ENCODE results near the gene ELOVL1. TPM values are rescaled to one million over a fixed set of nuclear protein-coding genes. Genes with fewer than 3 reads are reported as not detected.
A peak's percentile ranks its signal among the peaks of the same experiment; 100 is the strongest.

ELOVL1 gene
- total and polyA plus RNA-seq, 2 of the 13 experiments (the other 11 are each of a cell fraction or from before 2014, with no cell fraction given), result 55.2 to 77.4 TPM

DNA sequence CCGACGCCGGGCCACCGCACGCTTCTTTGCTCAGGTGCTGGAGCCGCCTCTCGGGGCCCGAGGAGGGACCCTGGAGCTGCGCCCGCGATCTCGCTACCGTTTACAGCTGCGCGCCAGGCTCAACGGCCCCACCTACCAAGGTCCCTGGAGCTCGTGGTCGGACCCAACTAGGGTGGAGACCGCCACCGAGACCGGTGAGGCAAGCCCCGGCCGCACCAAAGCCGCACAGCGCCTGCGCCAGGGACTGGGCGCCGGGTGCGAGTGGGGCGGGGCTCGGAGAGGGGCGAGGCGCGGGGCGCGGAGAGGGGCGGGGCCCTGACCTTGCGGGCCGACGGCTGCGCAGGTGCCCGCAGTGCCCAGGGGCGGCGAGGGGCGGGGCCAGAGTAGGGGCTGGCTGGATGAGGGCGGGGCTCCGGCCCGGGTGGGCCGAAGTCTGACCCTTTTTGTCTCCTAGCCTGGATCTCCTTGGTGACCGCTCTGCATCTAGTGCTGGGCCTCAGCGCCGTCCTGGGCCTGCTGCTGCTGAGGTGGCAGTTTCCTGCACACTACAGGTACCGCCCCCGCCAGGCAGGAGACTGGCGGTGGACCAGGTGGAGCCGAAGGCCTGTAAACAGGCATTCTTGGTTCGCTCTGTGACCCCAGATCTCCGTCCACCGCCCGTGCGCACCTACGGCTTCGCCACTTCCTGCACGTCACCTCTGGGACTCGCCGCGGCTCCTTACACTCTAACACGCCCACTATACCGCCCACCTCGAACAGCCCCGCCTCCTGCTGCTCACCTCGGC, 18.8 kb downstream of the ELOVL1 start (continued):
- no peak; the same call in 1 of the 2 replicates for TF ChIP-seq ZNF333 (CRISPR knock-in tag; IDR thresholded peaks at IDR 0.05; ENCODE audit: borderline replicate concordance)
- no peak for TF ChIP-seq EHMT2 (IDR thresholded peaks at IDR 0.05; ENCODE audit: borderline replicate concordance, low read depth, low read length)
- TF ChIP-seq ZFY (CRISPR knock-in tag; IDR thresholded peaks at IDR 0.05), result peak; percentile 96
- peak; percentile 88 for TF ChIP-seq POLR2G (IDR thresholded peaks at IDR 0.05; ENCODE audit: low read depth, low read length)
- TF ChIP-seq, protein P1, sequence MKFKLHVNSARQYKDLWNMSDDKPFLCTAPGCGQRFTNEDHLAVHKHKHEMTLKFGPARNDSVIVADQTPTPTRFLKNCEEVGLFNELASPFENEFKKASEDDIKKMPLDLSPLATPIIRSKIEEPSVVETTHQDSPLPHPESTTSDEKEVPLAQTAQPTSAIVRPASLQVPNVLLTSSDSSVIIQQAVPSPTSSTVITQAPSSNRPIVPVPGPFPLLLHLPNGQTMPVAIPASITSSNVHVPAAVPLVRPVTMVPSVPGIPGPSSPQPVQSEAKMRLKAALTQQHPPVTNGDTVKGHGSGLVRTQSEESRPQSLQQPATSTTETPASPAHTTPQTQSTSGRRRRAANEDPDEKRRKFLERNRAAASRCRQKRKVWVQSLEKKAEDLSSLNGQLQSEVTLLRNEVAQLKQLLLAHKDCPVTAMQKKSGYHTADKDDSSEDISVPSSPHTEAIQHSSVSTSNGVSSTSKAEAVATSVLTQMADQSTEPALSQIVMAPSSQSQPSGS (CRISPR knock-in tag; IDR thresholded peaks at IDR 0.05), result no peak; the same call in 1 of the 2 replicates
- TF ChIP-seq, protein P2, sequence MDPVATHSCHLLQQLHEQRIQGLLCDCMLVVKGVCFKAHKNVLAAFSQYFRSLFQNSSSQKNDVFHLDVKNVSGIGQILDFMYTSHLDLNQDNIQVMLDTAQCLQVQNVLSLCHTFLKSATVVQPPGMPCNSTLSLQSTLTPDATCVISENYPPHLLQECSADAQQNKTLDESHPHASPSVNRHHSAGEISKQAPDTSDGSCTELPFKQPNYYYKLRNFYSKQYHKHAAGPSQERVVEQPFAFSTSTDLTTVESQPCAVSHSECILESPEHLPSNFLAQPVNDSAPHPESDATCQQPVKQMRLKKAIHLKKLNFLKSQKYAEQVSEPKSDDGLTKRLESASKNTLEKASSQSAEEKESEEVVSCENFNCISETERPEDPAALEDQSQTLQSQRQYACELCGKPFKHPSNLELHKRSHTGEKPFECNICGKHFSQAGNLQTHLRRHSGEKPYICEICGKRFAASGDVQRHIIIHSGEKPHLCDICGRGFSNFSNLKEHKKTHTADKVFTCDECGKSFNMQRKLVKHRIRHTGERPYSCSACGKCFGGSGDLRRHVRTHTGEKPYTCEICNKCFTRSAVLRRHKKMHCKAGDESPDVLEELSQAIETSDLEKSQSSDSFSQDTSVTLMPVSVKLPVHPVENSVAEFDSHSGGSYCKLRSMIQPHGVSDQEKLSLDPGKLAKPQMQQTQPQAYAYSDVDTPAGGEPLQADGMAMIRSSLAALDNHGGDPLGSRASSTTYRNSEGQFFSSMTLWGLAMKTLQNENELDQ (CRISPR knock-in tag; IDR thresholded peaks at IDR 0.05; ENCODE audit: borderline replicate concordance), result no peak
- TF ChIP-seq, protein P3, sequence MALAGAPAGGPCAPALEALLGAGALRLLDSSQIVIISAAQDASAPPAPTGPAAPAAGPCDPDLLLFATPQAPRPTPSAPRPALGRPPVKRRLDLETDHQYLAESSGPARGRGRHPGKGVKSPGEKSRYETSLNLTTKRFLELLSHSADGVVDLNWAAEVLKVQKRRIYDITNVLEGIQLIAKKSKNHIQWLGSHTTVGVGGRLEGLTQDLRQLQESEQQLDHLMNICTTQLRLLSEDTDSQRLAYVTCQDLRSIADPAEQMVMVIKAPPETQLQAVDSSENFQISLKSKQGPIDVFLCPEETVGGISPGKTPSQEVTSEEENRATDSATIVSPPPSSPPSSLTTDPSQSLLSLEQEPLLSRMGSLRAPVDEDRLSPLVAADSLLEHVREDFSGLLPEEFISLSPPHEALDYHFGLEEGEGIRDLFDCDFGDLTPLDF (CRISPR knock-in tag; IDR thresholded peaks at IDR 0.05), result peak; percentile 65; the same call in 1 of the 2 replicates
- TF ChIP-seq FLYWCH1 (CRISPR knock-in tag; IDR thresholded peaks at IDR 0.05), result no peak
- TF ChIP-seq IRF2 (CRISPR knock-in tag; IDR thresholded peaks at IDR 0.05), result no peak
- TF ChIP-seq ARID2 (CRISPR knock-in tag; IDR thresholded peaks at IDR 0.05; ENCODE audit: borderline replicate concordance), result 0 out of 2 replicates have a peak, but pooled peaks have one; percentile 27
- TF ChIP-seq, protein P4, sequence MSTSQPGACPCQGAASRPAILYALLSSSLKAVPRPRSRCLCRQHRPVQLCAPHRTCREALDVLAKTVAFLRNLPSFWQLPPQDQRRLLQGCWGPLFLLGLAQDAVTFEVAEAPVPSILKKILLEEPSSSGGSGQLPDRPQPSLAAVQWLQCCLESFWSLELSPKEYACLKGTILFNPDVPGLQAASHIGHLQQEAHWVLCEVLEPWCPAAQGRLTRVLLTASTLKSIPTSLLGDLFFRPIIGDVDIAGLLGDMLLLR (CRISPR knock-in tag; IDR thresholded peaks at IDR 0.05), result 0 out of 2 replicates have a peak, but pooled peaks have one; percentile 2
- 0 out of 2 replicates have a peak, but pooled peaks have one; percentile 24 for TF ChIP-seq TBX2 (CRISPR knock-in tag; IDR thresholded peaks at IDR 0.05; ENCODE audit: borderline replicate concordance)
- TF ChIP-seq CHD4 (IDR thresholded peaks at IDR 0.05; ENCODE audit: borderline replicate concordance, low read length), result no peak
- peak; percentile 81 for TF ChIP-seq SP5 (CRISPR knock-in tag; IDR thresholded peaks at IDR 0.05; ENCODE audit: borderline replicate concordance, low read depth)
- TF ChIP-seq KDM2A (CRISPR knock-in tag; IDR thresholded peaks at IDR 0.05; ENCODE audit: borderline replicate concordance, low read depth), result peak; percentile 75
- TF ChIP-seq NFE2L2 (IDR thresholded peaks at IDR 0.05; ENCODE audit: low read length), result no peak
- TF ChIP-seq, protein P5, sequence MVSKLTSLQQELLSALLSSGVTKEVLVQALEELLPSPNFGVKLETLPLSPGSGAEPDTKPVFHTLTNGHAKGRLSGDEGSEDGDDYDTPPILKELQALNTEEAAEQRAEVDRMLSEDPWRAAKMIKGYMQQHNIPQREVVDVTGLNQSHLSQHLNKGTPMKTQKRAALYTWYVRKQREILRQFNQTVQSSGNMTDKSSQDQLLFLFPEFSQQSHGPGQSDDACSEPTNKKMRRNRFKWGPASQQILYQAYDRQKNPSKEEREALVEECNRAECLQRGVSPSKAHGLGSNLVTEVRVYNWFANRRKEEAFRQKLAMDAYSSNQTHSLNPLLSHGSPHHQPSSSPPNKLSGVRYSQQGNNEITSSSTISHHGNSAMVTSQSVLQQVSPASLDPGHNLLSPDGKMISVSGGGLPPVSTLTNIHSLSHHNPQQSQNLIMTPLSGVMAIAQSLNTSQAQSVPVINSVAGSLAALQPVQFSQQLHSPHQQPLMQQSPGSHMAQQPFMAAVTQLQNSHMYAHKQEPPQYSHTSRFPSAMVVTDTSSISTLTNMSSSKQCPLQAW (CRISPR knock-in tag; IDR thresholded peaks at IDR 0.05), result no peak
- TF ChIP-seq ARHGAP35 (CRISPR knock-in tag; IDR thresholded peaks at IDR 0.05; ENCODE audit: borderline replicate concordance), result no peak
- TF ChIP-seq ZNF788 (CRISPR knock-in tag; IDR thresholded peaks at IDR 0.05; ENCODE audit: borderline replicate concordance), result no peak; the same call in 1 of the 2 replicates
- no peak for TF ChIP-seq ZNF326 (CRISPR knock-in tag; IDR thresholded peaks at IDR 0.05; ENCODE audit: borderline replicate concordance)
- no peak for TF ChIP-seq DPF2 (CRISPR knock-in tag; IDR thresholded peaks at IDR 0.05; ENCODE audit: borderline replicate concordance, low read depth)
- no peak; the same call in 1 of the 2 replicates for TF ChIP-seq PHF21A (CRISPR knock-in tag; IDR thresholded peaks at IDR 0.05)
